COLO829 (cell line): Measurements from ENCODE around the gene EXOSC2.
"Not testable (repeated sequence)": the region's sequence is repeated elsewhere in the genome, so short reads cannot be mapped to it uniquely, and the experiment has no call there.

ENCODE experiments used
- DNase-seq: peaks from one replicate; pipeline ENCODE4 v3.0.0; 2012; ENCODE audit warnings: low spot score

Gene EXOSC2

DNA sequence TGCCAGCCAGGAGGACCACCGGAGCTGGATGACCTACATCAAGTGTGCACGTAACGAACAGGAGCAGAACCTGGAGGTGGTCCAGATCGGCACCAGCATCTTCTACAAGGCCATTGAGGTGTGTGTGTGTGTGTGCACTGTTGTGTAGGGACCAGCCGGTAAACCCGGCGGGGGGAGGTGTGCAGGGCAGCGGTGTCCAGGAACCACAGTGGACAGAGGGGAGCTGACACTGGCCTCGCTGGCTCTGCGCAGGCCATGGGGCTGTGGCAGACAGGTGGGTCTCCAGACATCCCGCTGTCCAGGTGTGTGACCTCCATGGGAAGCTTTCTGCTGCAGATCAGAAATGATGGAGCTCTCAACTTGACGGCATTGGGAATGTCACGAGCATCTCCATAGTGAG, 25.4 kb upstream of the EXOSC2 start:
- no peak for DNase-seq

DNA sequence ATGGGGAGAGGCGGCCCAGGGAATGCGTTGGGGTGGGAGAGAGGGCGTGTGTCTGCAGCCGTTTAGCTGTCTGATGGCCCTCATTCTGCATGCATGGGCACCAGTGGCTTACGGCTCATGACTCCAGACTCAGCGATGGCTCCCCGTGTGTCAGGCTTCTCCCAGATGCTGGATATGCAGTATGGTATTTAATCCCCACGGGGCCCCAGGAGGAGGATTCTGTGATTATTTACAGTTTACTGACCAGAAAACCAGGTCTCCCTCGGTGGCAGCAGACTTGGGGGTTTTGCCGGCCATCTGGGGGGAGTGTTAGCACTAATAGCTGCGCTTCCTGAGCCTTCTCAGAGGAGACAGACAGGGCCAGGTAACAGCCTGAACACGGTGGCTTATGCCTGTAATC, 24.9 kb upstream of the EXOSC2 start:
- DNase-seq: no peak

DNA sequence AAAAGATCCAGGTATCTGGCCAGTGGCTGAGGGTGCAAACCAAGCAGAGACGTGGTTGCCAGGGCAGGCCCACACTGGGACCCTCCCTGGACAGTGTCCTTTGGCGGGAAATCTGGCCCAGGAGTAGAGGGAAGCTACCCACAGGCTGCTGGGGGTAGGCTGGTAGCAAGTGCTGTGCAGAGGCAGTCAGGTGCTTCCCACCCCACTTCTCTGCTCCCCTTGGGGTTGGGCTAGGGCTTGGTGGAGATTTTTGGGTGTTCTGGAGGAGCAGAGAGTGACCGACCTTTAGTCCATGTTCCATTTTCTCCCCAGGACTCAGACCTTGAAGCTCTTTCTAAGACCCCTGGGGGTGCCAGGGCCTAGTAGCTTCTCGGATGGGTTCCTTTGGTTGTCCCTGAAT, 23.6 kb upstream of the EXOSC2 start:
- no peak for DNase-seq

DNA sequence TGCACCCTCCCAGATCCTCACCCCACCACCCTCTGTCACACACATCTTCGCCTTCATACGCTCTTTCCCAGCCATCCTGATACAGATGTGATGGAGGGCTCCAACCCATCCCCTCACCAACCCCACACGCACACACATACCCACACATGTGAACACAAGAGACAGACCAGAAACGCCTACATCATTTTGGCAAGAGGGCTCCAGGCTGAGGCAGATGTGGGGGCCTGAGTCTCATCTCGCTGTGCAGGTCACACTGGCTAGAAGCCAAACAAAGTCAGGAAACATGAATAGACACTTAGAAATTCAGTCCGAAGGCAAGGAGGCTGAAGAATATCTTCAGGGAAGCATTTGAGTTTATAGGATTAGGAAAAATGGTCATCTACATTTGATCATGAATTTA, 22.9 kb upstream of the EXOSC2 start:
- DNase-seq: no peak

DNA sequence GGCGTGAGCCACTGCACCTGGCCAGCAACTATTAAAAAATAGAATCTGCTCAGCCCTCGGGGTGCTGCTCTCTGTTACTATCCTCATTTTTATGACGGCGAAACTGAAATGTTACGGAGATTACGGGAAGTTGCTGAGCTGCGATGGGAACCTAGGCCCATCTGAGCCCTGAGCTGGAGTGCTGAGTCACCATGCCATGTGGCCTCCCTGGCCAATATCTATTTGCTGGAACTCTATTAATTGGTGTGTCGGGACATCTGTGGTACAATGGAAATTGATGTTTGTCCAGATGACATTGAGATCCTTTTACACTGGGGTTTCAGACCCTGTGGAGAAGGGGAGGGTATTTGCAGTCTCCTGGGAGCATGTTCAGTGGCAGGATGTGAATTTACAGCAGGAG, 21.1 kb upstream of the EXOSC2 start:
- no peak for DNase-seq

DNA sequence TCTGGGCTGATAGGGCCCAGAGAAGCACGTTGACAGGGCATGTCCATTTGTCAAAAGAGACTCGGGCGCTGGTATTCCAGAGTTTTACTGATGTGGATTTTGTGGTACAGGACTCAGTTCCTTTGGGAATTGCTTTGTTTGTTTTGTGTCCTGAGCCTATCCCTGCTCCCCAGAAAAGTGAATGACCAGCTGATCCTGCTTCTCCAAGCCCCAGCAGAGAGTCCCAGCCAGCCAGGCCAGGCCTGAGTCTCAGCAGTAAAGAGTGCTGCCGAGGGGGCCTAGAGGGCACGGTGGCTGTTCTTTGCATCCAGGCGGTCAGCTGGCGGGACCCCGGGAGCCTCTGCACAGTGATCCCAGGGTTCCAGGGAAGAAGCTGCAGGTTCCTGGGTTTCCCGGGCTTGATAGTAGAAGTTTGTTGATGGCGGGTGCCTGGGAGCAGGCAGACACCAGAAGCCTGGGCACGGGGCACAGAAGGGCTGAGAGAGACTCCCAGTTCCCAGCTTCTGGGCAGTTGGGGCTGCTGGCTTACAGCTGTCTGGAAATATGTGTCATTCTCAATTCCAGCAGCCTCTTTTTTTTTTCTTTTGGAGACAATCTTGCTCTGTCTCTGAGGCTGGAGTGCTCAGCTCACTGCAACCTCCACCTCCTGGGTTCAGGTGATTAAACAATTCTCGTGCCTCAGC, 20.5 kb upstream of the EXOSC2 start:
- no peak for DNase-seq

DNA sequence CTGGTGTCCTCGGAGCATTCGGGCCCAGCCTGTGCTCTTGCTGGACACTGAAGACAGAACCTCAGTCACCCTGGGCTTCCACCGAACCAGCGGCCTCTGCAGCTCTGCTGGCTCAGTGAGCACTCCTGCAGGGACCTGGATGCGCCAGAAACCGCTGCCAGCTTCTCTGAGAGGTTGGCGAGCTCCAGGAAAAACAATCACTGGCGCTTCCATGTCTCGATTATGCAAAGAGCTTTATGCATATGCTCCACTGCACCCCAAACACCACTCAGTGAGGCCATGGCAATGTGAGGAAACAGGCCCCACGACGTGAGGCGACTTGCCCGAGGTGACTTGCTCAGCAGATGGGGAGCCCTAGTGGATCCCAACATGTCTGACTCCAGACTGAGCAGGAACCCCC, 18.2 kb upstream of the EXOSC2 start:
- no peak for DNase-seq

DNA sequence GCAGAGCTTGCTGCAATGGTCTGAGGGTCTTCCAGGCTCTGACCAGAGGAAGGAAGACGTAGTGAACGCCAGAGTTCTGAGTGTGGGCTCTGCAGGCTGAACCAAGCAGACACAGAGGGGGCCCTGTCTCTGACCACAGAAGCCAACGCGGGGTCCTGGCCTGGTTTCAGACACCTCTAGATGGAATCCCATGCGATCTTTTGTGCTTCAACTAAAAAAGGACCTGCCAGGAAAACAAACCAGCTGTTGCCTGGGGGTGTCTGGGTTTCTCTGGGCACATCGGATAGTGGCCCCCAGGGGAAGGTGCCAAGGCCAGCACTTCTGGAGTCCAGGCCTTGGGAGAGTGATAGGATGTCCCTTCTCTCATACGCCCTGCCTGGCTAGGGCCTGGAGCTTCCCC, 16.3 kb upstream of the EXOSC2 start:
- no peak for DNase-seq

DNA sequence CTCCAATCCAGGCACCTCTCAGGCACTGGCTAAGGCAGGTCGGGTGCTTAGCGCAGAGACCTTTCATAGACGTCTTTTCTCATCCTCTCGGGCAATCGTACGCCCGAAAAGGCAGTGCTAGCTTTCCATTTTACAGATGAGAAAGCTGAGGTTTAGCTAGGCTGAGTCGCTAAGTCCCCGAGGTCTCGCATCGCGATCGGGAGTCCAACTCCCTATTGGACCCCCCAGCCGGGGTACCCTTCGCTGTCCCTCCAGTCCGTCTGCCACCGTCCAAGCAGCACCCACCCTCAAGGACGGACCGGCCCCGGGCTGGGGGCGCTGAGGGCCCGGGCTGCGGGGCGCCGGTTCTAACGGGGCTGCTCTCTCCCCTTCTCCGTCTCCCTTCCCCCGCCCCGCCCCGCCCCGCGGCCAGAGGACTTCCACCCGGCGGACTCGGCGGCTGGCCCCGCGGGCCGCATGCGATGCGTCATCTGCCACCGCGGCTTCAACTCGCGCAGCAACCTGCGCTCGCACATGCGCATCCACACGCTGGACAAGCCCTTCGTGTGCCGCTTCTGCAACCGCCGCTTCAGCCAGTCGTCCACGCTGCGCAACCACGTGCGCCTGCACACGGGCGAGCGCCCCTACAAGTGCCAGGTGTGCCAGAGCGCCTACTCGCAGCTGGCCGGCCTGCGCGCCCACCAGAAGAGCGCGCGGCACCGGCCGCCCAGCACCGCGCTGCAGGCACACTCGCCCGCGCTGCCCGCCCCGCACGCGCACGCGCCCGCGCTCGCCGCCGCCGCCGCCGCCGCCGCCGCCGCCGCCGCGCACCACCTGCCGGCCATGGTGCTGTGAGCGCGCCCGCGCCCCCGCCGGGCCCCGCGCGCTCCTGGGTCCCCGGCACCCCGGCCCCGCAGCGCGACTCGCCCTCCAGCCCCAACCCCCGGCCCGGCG, 12.5 kb upstream of the EXOSC2 start:
- DNase-seq: peak; percentile 94

DNA sequence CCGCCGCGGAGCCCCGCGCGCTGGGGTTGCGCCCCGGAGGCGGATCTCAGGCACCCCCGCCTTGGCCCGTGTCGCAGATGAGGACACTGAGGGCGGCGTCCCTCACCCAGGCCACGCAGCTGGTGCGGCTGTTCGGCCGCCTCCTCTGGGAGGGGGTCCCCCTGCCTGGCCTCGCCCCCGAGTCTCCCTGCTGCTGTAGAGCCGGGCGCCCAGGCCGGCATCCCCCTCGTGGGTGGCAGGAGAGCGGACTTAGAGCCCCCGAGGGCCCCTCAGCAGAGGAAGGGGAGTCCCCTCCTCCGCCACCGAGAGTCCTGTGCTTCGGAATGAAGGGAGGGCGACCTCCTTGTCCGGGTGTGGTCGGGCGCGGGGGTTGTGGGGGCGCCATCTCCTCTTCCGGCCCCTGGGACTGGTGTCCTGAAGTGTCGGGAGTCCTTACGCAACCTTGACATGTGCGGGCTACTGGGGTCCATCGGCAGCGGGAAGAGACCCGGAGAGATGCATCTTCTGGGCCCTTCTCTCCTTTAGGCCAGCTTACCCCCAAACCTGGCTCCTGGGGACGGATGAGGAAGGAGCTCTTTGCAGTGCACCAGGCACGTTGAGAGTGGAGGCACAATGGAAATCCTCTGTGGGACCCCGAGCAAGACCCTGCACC, 11.7 kb upstream of the EXOSC2 start:
- no peak for DNase-seq

DNA sequence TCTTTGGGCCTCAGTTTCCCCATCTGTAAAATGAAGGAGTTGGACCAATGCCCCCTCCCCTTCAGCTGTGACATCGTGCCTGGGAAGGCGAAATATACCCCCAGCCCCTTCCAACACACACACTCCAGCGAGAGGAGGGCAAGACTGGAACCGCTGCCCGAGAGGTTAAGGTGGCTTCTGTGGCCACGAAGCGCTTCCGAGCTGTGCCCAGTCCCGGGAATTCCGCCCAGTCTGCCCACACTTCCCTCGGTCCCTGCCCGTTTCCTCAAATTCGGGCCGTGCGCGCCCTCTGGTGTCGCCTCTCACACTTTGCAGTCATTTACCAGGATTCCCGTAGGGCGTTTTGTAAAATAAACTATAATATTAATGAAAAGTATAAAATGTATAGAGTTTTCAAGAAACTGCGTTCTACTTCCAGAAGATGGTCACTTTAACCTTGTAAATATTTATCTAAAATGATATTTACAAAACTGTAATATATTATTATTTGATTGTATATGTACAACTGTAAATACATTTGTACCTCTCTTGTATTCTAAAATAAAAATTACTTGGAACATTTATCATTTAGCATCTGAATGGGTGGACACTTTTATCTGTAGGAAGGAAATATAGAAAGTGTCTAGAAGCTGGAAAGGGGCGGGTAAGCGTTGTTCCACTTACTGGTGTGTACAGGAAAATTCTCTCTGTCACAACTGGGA, 11.0 kb upstream of the EXOSC2 start:
- DNase-seq: peak; percentile 94

DNA sequence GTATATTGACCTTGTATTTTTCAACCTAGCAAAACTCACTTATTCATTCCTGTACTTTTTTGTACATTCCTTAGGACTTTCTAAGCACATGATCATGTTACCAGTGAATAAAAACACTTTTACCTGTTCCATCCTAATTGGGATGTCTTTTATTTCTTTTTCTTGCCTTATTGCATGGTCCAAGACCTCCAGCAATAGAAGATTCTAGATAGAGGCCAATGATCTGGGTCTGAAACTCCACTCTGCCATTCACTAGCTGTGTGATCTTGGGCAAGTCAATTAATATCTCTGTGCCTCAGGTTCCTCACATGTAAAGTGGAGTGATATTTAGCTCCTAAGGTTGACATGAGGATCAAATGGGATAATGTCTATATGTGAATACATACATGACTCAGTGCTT, 8.5 kb upstream of the EXOSC2 start:
- no peak for DNase-seq

DNA sequence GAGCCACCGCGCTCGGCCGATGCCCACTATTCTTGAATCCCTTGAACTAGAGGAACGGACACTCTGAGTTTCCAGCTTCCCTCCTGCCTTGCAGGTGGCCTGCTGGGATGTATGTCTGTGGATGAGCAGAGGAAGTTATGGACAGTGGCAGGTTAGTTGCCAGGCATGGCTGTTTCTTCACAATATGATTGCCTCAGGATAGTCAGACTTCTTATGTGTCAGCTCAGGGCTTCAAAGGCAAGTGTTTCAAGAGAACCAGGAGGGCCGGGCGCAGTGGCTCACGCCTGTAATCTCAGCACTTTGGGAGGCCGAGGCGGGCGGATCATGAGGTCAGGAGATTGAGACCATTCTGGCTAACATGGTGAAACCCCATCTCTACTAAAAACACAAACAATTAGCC, 7.6 kb upstream of the EXOSC2 start:
- DNase-seq: not testable (repeated sequence)

DNA sequence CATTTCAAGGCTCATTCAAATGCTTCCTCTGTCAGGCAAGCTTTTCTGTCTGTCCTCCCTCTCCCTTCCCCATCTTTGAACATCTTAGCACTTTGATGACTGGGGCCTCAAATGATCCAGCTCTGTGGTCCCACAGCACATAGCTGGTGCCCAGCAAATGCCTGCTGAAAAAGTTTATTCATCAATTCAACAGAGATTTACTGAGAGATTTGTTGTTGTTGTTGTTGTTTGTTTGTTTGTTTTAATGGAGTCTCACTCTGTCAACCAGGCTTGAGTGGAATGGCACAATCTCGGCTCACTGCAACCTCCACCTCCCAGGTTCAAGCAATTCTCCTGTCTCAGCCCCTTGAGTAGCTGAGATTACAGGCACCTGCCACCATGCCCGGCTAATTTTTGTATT, 6.0 kb upstream of the EXOSC2 start:
- DNase-seq: no peak

DNA sequence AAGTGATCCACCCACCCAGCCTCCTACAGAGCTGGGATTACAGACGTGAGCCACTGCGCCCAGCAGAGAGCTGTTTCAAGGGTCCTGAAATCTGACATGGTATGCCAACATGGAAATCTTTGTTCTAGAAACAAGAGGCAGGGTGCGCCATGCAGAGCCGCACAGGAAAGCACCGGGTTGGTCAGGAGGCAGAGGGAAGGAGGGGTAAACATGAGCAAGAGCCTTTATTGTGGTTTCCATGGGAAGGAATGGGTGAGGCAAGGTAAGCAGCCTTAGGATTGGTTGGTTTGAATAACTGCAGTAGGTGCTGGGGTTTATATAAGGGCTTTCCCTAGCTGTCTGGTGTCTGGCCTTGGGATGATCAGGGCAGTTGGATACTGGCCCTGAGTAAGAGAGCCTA, 5.5 kb upstream of the EXOSC2 start:
- DNase-seq: no peak

DNA sequence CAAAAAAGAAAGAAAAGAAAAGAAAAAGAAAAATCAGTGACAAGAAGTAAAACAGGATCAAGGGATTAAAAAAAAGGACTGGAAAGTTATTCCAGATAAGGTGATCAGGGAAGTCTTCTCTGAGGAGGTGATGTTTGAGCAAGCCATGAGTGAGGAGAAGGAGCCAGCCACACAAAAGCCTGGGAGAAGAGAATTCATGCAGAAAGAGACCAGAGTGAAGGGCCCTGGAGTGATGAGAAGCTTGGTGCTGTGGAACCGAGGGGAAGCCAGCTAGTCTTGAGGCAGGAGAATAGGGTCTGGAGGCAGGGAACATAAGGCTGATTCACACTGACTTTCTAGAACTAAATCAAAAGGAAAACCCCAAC, 4.0 kb upstream of the EXOSC2 start:
- no peak for DNase-seq

DNA sequence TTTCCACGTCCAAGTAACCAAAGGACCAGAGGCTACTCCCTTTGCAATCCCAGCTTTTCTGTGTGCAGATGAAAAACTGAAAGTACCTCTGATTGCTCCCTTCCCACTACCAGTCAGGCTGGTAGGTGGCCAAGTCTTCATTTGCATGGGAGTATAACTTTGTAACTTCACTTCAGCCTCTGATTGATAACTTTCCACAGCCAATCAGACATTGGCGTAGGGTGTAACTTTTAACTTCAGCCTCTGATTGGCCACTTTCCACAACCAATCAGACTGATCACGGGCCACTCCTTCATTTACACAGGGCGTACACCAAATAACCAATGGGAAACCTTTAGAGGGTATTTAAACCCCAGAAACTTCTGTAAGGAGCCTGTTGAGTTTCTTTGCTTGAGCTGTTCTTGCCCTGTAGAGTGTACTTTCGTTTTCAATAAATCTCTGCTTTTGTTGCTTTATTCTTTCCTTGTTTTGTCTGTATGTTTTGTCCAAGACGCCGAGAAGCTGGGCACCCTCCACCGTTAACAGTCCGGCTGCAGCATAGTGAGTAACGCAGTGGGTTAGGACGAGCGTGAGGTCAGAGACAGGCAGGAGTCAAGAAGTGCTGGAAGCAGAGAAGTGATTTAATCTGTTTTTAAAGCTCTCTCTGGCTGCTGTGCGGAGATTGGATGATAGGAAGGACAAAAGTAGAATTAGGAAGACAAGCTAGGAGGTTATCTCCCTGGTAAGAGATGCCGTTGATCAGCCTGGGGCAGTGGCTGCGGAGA, 3.5 kb upstream of the EXOSC2 start:
- DNase-seq: peak; percentile 92

DNA sequence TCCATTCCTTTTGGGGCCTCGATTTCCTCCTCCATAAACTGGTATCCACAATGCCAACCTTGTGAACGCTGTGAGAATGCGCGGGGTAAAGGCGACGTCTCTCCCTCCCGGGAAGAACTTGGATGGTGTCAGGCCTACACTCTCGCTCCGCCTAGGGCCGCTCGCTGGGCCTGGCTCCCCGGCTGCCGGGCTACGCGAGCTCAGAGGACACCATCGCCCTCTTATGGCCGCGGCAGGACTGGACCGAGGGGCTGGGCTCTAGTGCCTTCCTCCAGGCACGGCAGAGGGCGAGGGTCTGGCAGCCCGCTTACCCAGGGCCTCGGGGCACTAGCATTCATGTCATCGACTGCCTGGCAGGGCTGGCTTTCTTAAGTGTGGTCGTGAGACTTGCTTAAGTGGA, 1.3 kb upstream of the EXOSC2 start:
- DNase-seq: no peak

DNA sequence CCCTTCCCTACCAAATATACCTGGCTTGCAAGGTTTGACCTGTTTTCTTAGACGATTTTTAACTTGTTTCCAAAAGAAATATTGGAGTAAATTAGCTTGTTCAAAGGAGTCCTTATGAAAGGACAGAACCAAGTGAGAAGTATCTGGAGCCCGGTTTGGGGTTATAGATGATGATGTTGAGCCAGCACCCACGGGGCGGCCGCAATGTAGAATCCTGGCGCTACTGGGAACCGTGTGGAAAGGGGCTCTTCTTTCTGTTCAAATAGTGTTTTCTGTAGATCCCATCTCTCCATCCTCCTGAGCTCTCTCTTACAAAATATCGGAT, 517 bp upstream of the EXOSC2 start:
- DNase-seq: no peak

DNA sequence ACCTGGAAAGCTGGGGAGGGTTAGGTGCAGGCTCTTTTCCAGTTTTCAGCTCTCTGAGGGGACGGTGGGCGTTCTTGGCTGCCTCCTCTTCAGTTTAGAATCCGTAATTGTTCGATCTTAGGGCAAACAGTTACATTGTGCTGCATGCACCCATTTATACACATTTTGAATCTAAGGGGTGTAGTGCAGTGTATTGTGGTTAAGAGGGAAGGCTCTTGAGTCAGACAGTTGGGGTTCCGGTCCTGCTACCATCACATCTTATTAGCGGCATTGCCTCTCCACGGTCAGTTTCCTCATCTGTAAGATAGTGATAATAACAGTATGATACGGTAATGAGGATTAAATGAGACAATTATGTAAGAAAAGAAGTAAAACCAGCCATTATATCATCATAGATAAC, 625 bp downstream of the EXOSC2 start:
- no peak for DNase-seq

DNA sequence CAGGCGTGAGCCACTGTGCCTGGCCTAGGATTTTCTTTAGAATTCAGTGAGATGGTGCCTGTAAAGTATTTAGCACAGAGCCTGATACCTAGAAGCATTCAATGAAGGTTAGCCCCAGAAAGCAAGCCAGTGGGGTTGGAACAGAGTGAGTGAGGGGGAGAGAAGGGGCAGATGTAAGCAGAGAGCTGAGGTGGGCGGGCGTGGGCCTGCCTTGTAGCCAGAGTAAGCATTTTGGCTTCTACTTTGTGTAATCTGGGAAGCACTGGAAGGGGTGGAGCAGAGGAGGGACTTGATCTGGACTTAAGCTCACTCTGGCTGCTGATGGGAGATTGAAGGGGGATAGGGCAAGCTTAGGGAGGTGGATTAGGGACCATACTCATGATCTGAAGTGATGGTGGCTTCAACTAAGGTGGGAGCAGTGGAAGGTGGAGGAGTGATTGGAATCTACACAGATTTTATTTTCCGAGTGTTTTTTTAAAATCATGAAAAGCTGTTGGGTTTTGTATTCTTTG, 2.6 kb downstream of the EXOSC2 start:
- DNase-seq: no peak

DNA sequence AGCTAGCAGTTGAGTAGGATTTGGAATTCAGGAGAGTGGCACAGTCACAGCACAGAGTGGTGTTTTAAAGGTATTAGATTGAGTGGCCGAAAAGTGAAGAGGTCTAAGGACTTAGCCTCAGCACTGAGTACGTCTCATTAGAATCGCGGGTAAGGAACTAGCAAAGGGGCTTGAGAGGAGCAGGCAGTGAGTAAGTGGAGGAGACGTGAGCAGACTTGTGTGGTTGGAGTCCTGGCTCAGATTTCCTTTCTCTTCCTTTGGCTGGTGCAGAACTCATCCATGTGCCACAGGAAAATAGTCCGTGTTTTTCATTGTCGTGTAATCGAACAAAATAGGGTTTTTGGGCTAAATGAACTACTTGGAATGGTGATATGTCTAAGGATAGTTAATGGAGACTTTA, 3.4 kb downstream of the EXOSC2 start:
- DNase-seq: no peak
